Measurements from ENCODE around the gene TMCO4. TPM values are rescaled to one million over a fixed set of nuclear protein-coding genes. Genes with fewer than 3 reads are reported as not detected.
"Not testable (repeated sequence)": the region's sequence is repeated elsewhere in the genome, so short reads cannot be mapped to it uniquely, and the experiment has no call there.

The TMCO4 gene
- 25.3 TPM for total RNA-seq

- peak; percentile 22 to 57 (median 50) for DNase-seq (ENCODE audit: low read depth in 2 of 3, low spot score in 2 of 3)
Measured at GRCh38 chr1:19799230-19800075, at the start of gene TMCO4. TMCO4 (minus strand) TSS chr1:19799916; CDS start chr1:19780758, 19,158 bp downstream.

DNA sequence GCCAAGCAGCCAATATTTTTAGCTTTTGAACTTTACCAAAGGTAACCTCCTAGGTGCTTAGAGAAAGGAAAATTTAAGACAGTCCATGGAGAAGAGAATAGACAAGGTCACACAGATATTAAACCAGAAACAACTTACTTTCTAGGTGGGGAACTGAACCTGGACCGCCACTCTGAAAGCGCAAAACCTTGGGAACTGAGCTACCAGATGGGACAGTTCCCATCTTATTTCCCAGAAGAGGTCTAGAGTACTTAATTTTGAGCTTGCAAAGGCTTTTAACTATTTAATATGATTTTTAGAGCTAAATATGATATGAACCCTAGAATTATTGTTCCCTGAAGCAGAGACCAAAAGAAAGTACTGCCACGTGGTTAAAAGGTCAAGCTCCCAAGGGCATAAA lies 49.6 kb upstream of the TMCO4 start:
- not testable (repeated sequence) for DNase-seq (ENCODE audit: low read depth in 2 of 3, low spot score in 2 of 3)

GRCh38 chr1:19847334-19847733 lies 47.6 kb upstream of the TMCO4 start:
- DNase-seq (ENCODE audit: low read depth in 2 of 3, low spot score in 2 of 3): not testable (repeated sequence)

DNA sequence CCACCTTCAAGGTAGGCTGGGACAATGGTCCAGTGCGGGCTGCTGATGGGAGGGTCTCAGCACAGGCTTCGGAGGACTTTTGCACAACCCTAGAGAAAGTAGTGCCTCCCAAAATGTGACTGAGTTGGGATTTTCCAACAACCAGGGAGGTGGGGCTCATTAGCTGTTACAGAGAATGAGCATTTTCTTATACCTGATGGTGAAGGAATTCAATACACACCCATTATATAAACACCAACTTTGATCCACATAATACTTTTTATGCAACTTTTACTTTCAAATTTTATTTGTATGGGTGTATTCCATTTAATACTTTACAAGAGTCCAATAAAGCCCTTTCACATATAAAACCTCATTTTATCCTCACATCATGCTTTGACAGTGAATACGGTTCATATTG lies 46.6 kb upstream of the TMCO4 start:
- no peak for DNase-seq (ENCODE audit: low read depth in 2 of 3, low spot score in 2 of 3)

- no peak for DNase-seq (ENCODE audit: low read depth in 2 of 3, low spot score in 2 of 3)
Measured at GRCh38 chr1:19845555-19845954, 45.8 kb upstream of the TMCO4 start.

DNA sequence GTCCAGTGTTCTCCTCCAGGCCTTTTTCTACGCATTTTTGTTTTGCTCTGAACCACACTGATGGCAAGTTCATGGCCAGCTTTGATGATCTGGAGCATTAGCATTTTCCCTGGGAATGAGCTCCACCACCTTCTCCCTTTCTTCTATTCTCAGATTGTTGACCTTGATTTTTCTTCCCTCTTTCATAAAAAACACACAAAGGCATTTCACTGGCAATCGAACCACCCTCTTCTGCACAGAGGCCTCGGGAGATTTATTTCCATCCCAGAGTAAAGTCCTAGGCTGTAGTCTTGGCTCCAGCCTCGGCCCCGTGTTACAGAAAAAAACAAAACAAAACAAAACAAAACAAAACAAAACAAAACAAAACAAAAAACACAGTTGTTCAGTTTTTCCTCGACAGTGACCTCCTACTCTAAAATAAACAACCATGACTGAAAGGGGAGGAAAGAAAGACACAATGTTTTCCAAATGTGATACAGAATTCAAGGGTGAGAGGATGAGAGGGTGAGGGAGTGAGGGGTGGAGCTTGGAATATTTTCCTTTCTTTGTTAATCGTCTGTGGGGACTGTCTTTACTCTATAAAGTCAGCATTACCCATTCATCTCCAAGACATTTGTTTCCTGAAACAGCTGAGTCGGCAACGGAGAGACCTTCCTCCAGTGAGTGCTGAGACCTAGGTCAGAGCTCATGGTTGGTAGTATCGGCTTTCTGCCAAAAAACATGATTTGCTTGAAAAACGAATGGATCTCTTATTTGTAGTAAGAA lies 45.2 kb upstream of the TMCO4 start:
- DNase-seq (ENCODE audit: low read depth in 2 of 3, low spot score in 2 of 3): peak in 1 of 3 donors; percentile 6

DNA sequence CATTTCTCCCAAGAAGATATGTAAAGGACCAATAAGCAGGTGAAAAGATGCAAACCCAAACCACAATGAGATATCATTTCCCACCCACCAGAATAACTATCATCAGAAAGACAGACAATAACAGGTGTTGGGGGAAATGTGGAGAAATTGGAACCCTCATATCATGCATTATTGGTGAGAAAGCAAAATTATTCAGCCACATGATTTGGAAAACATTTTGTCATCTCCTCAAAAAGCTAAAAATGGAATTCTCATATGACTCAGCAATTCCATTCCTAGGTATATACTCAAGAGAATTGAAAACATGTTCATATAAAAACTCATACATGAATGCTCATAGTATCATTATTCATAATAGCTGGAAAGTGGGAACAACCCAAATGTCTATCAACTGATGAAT lies 40.5 kb upstream of the TMCO4 start:
- DNase-seq (ENCODE audit: low read depth in 2 of 3, low spot score in 2 of 3): no peak

- no peak for DNase-seq (ENCODE audit: low read depth in 2 of 3, low spot score in 2 of 3)
Measured at GRCh38 chr1:19837866-19838265, 38.1 kb upstream of the TMCO4 start.

DNA sequence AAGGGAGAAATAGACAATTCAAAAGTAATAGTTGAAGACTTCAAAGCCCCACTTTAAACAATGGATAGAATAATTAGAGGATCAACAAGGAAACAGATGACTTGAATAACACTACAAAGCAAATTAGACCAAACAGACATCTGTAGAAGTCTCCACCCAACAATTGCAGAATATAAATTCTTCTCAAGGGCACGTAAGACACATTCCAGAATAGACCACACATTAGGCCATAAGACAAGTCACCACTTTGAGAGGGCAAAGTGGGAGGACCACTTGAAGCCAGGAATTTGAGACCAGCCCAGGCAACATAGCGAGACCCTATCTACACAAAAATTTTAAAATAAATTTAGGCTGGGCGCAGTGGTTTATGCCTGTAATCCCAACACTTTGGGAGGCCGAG lies 35.9 kb upstream of the TMCO4 start:
- DNase-seq (ENCODE audit: low read depth in 2 of 3, low spot score in 2 of 3): no peak

- DNase-seq (ENCODE audit: low read depth in 2 of 3, low spot score in 2 of 3): no peak
Measured at GRCh38 chr1:19831441-19831840, 31.7 kb upstream of the TMCO4 start.

GRCh38 chr1:19828546-19828945 lies 28.8 kb upstream of the TMCO4 start:
- DNase-seq (ENCODE audit: low read depth in 2 of 3, low spot score in 2 of 3): no peak

DNA sequence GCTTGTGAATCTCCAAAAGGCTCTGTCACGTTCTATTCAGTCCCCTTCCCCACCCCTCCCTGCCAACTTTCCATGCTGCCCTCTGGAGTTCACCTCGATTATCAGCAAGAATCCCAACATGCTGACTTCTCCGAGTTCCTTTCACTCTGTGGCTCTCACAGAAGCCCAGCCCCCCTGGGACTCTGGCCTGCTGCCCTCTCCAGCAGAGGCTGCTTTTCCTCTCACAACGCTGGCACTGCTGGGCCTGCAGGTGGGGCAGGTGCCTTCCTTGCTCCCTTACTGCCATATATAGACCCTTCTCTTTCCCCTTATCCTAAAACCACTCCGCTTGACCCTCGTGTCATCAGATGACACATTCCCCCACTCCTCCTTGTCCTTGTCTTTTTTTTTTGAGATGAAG lies 25.6 kb upstream of the TMCO4 start:
- no peak for DNase-seq (ENCODE audit: low read depth in 2 of 3, low spot score in 2 of 3)

DNA sequence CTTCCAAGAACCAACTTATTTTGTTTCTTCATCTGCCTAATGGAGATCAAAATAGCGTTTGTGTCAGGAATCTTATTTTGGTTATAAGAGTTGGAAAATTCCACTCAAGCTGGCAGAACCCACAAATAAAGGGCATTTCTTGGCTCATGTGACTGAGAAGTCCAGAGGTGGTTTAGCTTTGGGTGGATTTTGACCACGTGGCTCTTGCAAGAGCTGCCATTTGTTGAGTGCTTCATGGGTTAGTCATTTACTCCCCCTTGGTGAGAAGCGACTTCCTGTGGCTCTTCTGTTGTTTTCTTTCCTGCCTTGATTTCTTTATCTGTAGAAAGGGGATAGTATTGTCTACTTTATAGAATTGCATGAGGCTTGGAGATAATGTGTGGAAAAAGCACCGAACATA lies 24.8 kb upstream of the TMCO4 start:
- DNase-seq (ENCODE audit: low read depth in 2 of 3, low spot score in 2 of 3): no peak

DNA sequence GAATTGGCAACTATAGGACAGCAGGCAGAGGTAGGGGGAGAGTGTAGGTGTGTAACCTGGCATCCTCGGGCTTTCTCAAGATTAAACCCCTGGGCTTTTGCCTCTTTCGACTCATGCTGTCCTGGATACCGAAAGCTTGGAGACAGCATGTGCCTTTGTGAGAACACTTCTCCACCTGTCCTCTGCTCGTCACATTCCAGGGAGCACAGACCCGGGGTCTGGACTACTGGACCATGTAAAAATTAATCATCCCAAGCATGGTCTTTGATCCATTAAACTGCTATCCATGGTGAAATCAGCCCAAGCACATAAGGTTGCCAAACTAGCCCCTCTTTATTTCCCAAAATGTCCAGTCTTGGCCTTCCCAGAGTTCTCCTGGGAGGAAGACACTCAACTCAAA lies 24.3 kb upstream of the TMCO4 start:
- no peak for DNase-seq (ENCODE audit: low read depth in 2 of 3, low spot score in 2 of 3)

- no peak for DNase-seq (ENCODE audit: low read depth in 2 of 3, low spot score in 2 of 3)
Measured at GRCh38 chr1:19819701-19820100, 20.0 kb upstream of the TMCO4 start.

DNA sequence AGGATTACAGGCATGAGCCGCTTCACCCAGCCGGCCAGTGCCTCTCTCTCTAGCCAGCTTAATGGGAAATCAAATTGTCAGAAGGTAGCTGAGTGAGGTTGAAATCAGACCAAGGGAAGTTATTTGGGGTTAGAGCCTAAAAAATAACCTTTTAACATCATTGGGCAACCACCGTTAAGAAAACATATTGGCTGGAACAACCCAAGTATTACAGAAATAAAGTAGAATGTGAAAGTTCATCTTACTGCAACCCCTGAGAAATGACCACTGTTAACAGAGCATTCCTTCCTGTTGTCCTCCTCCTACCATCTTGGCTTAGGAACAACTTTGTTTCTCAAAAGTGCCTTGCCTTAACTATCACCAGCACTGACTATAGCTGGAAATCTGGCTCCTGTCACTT lies 18.6 kb upstream of the TMCO4 start:
- DNase-seq (ENCODE audit: low read depth in 2 of 3, low spot score in 2 of 3): no peak

DNA sequence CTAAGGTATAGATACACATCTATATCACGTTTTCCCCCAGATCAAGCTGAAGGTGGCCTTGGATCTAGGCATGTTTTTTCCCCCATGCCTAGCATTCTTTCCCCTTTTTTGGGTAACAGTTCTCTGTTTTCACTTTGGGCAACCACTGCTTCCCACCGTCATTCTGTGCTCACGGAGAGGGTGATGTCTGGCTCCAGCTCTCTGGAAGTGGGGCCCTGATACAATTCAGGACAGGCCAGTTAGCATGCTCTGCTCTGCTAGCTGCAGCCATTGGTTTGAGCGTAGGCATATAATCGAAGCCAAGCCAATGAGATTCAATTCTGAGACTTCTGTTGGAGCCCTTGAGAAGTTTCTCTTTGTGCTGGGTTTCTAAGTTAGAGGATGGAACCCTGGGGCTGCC lies 17.4 kb upstream of the TMCO4 start:
- DNase-seq (ENCODE audit: low read depth in 2 of 3, low spot score in 2 of 3): no peak

DNA sequence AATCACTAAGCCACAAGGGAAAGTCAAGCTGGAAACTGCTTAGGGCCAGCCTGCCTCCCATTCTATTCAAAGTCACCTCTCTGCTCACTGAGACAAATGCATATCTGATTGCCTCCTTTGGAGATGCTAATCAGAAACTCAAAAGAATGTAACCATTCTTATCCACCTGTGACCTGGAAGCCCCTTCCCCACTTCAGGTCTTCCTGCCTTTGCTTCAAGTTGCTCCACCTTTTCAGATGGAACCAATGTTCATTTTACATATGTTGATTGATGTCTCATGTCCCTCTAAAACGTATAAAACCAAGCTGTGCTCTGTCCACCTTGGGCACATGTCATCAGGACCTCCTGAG lies 17.0 kb upstream of the TMCO4 start:
- not testable (repeated sequence) for DNase-seq (ENCODE audit: low read depth in 2 of 3, low spot score in 2 of 3)

DNA sequence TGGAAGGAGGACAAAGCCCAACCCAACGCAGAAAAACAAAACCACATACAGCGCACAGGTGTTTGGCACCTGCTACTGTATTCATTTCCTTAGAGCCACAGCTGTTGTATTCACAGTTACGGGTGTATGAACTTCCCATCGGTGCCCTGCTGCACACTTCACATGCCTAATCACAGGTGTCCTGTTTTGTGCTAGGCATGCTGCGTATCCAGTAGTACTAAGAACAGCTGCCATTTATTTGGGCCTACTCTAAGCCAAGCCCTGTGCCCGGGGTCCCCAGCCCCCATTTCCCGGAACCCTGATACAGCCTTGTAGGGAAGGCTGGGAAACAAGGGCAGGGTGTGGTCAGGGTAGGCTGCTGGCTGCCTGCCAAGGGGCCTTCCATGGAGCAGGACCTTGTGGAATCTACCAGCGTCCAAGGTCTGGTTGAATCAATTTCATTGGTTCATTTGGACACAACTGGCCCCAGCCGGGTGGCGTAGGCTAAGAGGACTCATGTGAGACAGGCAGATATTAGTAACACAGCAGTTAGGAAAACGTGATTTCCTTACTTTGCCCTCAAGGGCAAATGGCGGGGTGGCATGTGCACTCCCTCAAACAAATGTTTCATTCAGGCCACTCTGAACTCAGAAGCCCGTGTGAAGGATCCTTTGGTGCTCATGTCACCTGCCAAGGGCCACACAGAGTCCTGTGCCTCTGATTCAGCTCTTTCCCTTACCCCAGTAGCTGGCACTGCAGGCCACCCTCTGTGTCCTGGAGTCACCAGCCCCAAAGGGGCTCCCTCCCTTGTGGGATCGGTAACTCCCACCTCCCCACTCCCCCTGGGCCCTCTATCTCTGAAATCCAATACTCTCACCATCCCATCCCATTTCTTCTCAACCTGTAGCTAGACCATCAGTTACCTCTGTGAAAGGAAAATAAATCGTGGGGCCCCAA lies 16.4 kb upstream of the TMCO4 start:
- no peak for DNase-seq (ENCODE audit: low read depth in 2 of 3, low spot score in 2 of 3)

- DNase-seq (ENCODE audit: low read depth in 2 of 3, low spot score in 2 of 3): no peak
Measured at GRCh38 chr1:19814681-19815503, 15.2 kb upstream of the TMCO4 start, which contains the start of gene RNF186. RNF186 (minus strand) TSS chr1:19815283; CDS start chr1:19815101, 182 bp downstream.
